Bronchial smooth muscle cell (primary cell): ENCODE data around the gene DNAH3. TPM values are rescaled to one million over a fixed set of nuclear protein-coding genes. Genes with fewer than 3 reads are reported as not detected.

Source experiments
- total RNA-seq: library from RNA; depleted of rRNA; stranded (reverse); fragments of >200 nt; gene quantifications from 2 replicates; pipeline ENCODE4 v1.2.1, GENCODE V29; 2014

The DNAH3 gene
- under 0.01 TPM in 2 replicates for total RNA-seq

DNA sequence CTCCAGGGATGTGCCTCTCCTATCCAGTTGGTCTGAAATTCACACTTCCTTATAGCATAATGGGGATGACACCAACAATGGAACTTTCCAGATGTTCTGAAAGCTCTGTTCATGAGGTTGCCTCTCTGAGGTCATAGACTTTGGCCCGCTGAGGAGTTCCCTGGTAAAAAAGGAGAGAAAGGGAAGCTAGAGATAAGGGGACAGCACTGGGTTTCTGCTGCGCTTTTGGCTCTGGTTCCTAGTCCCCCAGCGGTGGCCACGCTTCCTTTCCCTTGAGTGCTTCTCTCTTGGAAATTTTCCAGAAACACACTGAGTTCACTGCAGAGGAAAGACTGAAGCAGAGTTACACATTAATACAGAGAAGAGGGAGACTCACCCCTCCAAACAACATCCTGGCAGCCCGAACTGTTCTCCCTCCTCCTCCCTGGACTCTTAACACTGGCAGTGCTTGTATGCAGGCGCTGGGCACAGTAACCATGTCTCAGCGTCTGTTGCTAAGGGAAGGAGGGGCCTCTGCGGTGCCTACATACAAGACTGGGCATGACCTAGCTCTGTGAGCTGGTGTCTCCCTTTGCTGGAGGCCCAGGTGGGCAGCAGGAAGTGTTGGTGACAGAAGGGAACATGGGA is at the start of gene DNAH3:
Gene DNAH3 (minus strand): TSS at position 472 of the 627 bp plus-strand sequence. CDS start 527 bp downstream, outside the sequence.

DNA sequence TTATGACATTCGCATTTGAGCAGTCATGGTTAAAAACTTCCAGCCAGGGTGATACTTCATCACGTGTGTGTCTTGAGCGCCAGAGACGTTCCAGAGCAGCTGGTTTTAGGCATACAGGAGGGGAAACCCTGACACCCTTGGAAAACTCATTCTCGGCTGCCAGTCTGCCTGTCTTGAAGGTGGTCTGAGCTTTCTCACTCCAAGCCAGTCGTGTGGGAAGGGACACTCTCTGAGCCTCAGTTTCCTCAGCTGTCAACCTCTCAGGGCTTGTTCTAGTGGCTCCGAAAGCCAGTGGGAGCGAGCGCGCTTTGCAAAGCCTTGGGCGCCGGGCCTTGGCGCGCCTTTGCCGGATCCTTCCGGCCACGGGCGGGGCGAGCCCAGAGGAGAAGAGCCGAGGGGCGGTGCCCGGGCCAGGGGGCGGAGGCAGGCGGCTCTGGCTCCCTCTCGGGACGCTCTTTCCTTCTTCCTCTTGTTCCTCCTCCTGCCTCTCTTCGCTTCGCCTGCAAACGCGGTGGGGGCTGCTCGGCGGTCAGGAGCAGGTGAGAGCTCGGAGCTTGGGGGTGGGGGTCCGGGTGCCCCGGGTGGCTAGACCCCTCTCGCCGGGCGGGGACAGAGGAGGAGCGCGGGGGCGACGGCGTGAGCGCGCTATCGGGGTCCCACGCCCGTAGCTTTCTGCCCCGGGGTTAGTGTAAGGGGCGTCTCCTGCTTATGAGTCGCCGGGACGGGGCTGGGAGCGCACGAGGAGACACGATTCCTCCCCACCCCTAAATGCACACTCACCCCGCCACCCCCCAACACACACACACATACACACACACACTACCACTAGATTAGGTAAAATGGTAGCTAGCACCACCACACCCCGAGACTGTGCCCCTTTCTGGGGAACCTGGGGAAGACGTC is 7.8 kb upstream of the DNAH3 start, which contains the start of gene LDAF1:
Gene LDAF1 (plus strand): TSS at position 467 of the 903 bp plus-strand sequence. CDS start 2,509 bp downstream, outside the sequence.

GRCh38 chr16:20900299-20901067 is 250.2 kb downstream of the DNAH3 start, which contains the start of the genes DCUN1D3 and LYRM1:
Gene DCUN1D3, minus strand, starts transcription at chr16:20900358. Its CDS starts 37,820 bp downstream, at chr16:20862538.
Gene LYRM1, plus strand, starts transcription at chr16:20900771. Its CDS starts 14,785 bp downstream, at chr16:20915556.

Other genes starting within 250 kb of the DNAH3 start
- 51.5 and 70.2 TPM in 2 replicates for gene LDAF1, start 7.8 kb upstream of the DNAH3 start, total RNA-seq
- gene ZP2, start 60.7 kb upstream of the DNAH3 start, total RNA-seq, result not detected in 2 replicates
- gene ANKS4B, start 82.9 kb upstream of the DNAH3 start, total RNA-seq, result not detected in 2 replicates
- gene CRYM, start 127.4 kb upstream of the DNAH3 start, total RNA-seq, result 1.3 and 3.3 TPM in 2 replicates